NCI-H187 treated with DMSO at 0.1 percent for 48 hours (cell line): ENCODE data around the gene EXOC4.

Experiments
- DNase-seq: peaks from one replicate; lab custom pipeline; 2025; lab: John Stamatoyannopoulos, UW

The EXOC4 gene

DNA sequence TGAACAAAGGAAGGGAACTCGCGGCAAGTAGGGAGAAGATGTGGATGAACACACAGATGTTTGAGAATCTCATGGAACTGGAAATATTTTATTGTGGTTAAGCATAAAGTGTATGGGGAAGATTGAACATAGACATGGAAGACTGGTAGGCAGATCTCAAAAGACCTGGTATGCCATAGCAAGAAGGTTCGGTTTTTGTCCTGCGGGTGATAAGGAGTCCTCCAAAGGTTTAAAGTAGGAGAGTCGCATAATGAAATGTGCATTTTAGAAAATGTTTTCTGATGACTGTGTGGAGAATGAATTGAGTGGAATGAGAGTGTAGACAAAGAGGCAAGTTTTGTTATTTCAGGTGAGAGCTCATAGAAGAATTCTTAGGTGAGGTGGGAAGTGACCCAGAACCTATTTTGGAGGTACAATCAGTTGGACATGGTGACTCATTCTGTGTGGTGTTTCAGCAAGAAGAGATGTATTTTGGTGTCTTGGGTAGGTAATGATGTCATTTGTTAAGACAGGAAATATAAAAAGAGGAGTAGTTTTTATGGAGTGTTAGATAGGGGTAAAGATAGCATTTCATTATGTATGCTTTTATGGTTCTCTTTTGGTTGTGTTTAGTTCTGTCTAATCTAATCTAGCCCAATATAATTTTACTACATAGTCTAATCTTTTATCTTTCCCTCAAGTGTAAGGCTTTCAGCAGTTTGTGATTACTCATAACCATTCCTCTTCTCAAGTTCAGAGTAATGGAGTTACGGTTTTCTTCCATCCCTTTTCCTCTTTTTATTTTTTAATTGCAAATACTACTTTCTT lies 239.2 kb downstream of the EXOC4 start:
- no peak for DNase-seq

DNA sequence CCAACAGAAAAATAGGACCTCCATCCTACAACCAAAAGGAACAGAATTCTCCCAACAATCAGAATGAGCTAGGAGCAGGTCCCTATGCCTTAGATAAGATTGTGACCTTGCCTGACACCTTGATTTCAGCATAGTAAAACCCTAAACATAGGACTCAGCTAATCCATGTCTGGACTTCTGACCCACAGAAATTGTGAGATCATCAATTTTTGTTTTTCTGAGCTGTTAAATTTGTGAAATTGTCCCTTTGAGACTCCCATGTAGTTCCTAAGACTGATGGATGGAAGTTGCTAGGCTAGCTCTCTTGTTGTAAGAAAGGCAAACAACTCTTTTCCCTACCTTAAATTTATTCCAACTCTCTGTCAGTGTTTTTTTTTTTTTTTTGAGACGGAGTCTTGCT lies 244.2 kb downstream of the EXOC4 start:
- DNase-seq: no peak

DNA sequence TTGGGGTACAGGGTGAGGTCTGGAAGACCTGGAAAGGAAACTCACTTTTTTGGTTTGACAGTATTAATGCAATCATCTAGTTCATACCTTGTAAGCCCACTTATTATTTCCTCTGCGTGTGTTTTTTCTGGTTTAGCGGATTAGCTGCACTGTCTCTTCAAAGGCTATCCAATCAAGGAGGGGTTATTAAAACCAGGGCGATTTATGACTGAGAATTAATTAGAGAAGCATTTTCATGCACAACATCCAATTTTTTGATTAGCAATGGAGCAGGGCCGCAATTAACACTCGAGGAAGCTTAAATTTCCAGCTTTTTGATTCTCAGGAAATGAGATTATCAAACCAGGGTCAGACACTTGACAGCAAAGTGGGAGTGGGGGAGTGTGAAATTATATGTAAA lies 248.9 kb downstream of the EXOC4 start:
- DNase-seq: no peak

DNA sequence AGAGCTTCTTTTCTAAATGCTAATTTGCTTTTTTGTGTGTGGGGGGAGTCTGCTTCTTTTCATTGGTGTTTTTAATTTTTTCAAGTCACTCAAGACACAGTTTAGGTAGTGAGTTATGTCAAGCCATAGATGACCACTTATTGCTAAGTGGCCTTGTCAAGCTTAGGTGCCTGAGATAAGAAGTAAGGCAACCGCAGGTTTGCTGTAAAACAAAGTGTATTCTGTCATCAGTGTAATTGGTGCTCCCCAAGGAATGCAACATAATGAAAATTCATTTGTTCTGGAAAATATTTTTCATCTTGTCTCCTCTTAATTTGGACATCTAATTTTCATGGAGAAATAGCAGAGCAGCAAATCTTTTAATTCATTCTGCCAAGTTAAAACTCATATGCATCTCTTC lies 249.6 kb downstream of the EXOC4 start:
- DNase-seq: no peak

DNA sequence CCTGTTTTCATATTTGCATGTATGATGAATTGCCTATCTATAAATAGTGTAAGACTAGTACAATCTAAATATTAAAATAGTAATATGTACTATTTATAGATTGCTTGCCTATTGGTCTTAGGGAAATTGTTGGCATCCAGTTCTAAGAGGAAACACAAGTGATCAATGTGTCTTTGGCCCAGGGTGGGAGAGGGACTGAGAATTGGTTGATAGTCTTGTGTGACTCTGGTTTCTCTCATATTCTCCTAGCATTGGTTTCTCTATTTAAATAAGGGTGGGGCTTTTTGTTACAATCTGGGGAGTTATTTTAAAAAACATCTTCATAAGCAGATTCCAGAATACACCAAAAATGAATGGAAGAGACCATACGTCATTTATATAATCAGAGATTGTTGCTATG lies 250.1 kb downstream of the EXOC4 start:
- DNase-seq: no peak

DNA sequence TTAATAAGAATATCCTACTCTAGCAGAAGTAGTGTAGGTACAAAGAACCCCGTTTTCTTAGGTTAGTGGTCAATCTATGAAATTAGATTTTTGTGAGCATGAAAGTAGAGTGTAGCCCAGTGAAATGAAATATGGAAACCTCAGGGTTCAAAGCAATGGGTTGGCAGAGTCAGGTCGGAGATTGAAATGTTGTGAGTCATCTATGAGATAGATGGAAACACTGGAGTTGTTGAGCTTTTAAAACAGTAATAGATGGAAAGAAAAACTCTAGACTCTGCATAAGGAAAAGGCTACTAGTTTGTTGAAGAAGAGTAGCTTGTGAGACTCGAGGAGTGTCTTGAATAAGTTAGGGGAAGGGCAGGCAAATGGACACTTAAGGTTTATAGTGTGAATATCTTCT lies 251.9 kb downstream of the EXOC4 start:
- no peak for DNase-seq

DNA sequence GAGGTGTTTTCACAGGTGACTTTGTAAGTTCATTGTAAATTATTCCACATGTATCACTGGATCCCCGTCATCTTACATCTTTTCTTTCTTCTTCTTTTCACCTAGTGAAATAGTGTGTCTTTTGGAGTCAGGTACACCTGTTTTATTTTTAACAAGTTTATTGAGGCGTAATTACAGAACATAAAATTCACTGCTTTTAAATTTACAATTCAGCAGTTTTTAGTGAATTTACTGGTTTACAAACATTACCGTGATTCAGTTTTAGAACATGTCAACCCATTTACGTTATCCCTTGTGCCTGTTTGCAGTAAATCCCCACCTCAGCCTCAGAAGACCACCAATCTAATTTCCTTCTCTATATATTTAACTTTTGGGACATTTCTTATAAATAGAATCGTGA lies 256.9 kb downstream of the EXOC4 start:
- DNase-seq: no peak

DNA sequence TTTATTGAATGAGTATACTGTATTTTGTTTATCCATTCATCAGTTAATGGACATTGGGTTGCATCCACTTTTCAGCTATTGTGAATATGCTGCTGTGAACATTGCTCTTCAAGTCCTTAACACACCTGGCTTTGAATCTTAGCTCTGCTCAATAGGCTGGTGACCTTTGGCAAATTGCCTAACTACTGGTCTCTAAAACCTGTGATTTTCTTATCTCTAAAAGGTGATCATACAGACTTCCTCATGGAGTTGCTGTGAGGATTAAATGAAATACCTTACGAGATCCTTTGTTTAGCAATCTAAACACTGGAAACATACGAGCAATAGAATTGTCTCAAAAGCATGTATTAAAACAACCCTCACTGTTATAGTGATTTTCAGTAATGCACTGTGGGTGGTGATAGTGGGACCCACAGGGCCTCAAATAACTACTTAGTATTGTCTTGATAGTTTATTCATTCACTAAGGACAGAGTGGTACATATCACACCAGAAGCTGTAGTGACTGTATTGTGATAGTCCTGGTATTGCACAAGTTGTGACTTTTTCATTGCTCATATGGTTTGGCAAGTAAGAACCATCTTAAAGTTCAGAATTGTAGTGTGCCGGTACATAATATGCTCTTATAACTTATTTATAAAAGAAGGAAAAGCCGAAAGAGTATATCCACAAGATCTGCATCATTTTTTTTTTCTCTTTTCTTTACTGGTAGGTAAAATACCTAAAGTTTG lies 257.6 kb downstream of the EXOC4 start:
- DNase-seq: no peak

DNA sequence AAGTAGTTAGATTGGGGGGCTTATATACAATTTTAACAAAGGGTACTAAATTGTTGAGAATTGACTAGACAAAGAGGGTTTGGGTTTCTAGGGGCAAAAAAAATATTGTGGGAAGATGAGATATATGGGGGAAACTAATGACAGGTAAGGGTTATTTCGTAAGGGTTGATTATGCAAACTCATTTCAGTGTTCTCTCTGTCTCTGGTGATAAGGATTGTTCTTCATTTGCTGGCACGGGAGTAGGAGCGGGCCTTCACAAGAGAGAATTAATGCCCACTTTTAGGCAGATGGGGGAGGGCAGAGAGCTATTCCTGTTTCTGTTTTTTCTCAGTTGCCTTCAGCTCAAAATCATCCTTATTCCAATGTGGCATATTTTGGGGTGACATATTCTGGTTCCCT lies 258.4 kb downstream of the EXOC4 start:
- DNase-seq: no peak

DNA sequence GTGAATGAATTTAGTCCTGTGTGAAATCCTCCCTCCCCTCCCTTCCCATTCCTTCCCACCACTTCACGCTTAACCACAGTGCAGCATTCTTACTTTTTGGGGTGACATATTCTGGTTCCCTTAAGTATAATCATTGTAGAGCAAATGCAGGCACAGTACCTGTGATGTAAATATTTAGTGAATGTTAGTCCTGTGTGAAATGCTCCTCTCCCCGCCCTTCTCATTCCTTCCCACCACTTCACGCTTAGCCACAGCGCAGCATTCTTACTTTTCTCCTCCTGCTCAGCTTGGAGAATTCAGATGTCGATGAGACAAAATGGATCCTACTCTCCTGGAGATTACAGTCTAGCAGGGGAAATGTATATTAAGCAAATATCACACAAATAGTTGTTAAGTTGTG lies 258.8 kb downstream of the EXOC4 start:
- DNase-seq: no peak

DNA sequence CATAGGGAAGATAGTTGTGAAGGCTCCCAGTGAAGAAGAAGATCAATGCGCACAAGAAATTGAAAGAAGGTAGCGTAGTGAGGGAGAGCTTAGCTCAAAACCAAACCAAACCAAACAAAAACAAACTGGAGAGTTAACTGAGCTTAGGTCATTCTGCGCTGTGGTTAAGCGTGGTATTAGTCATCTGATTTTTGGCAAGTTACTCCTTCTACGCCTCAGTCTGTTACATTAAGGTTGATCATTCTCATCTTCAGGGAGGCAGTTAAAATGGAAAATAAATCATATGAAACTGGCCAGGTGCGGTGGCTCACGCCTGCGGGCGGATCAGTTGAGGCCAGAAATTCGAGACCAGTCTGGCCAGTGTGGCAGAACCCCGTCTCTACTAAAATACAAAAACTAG lies 259.7 kb downstream of the EXOC4 start:
- DNase-seq: no peak

DNA sequence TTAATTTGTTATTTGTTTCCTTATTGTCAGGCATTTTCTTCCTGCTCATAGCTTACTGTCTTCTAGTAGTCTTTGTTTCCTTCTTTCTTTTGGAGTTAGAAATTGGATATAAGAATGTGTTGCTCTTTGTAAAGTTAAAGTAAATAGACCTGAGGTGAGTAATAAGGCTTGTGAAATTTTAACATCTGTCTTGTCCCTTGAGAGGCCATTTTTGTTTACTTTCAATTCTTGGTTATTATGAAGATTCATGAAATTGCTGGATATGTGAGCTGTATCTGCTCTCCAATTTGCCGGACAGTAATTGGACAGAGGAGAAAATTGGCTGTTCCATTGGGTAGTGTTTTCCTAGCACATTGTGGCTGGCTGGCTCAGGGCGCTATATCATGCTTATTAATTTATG lies 260.7 kb downstream of the EXOC4 start:
- no peak for DNase-seq

DNA sequence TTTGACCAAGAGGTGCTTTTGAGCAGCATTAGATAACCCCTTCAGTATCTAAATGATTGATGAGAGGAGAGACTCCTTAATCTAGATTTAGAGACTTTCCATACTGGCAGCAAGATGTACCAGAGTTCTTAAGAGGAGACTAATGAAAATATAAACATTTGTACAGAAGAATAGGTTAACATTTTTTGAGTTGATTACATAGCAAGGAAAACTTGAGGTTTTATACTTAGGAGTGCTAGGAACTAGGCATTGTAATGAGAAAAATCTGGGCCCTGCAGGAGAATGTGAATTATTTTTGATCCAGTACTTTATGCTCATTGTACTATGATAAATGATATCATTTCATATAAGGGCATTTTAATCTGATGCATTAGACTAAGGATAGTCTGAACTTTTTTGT lies 261.7 kb downstream of the EXOC4 start:
- no peak for DNase-seq

DNA sequence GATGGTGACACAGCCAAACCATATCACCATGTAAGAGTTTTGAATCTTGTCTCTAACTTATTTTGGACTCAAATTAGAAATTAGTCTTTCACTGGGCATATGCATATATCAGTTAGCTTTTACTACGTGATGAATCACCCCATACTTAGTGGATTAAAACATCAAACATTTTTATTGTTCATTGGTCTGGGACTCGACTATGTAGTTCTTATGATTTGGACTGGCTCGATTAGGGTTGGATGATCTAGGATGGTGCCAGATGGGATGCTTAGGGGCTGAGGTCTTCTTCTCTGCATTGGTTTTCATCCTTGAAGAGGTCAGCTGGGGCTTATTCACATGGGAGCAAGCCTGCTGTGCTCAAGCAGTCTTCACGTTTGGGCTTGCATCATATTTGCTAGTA lies 264.9 kb downstream of the EXOC4 start:
- no peak for DNase-seq

DNA sequence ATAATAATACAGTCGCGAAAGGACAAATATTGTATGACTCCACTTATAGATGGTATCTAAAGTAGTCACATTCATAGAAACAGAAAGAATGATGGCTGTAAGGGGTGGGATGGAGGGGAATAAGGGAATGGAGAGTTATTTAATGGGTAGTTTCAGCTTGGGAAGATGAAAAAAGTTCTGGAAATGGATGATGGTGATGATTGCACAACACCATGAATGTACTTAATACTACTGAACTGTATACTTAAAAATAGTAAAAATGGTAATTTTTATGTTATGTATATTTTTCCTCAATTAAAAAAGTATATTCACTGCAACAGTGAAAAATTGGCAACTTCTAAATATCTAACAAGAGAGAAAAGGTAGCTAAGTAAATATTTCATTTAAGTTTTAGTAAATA lies 265.8 kb downstream of the EXOC4 start:
- DNase-seq: no peak

DNA sequence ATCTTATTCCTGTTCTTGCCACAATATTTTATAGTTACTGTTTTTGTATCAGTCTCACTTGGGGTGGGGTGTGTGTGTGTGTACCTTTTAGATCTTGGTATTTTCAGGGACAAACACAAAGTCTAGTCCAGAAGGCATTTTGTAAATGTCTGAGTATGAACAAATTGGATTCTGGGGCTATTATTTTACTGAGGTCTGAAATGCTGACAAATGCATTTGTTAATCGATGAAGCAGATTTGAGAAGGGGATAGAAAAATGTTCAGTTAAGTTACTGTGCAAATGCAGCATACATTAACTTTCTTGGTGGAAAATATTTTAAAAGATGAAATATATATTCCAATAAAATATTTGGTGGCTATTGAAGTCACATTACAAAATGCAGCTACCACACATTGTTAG lies 267.4 kb downstream of the EXOC4 start:
- no peak for DNase-seq

DNA sequence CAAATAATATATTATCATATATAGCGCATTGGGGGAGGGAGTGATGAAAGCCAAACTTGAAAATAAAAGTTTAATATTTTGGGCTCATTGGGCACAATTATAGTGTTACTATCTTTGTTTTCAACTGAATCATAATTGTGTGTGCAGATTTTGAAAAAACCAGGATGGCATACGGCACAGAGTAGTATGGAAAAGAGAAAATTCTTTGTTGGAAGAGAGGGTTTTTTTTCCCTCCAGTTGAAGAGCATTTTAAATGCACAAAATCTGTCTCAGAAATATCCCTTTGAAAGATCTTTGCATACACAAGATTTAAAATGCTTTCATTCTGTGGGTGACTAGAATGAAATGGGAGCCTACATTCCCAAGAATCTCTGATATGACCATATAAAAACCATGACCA lies 269.6 kb downstream of the EXOC4 start:
- no peak for DNase-seq

DNA sequence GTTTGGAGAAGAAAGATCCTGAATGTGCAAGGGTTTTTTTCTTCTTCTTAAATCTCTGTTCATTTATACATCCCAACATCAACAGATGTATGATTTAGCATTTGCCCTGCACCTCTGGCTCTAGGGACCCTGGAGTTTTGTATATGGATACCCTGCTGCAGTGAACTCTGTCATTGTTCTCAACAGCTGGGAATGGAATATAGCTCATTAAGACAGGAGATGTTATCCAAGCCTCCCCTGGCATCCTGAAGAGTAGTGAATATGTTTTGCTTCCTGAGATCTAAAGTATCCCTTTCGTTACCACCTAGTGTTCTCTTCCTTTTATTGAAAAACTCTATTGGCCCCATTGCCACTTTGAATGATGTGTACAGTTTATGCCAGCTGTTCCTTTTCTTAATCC lies 275.9 kb downstream of the EXOC4 start:
- peak; percentile 18 for DNase-seq

DNA sequence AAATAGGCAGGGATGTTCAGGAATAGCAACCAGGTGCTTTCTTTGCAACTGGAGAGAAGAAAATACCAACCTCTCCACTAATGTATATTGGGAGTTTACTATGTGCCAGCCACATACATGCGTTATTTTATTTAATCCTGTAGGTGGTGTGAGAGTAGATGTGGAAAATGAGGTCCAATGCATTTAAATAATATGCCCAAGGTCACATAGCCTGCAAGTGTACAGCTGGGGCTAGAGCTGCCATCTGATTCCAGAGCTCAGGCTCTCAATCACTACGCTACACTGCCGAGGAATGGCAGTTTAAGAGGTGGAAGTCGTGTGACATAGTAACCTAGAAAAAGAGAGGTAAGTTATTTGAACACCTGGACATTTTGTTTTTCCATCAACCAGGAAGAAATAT lies 277.0 kb downstream of the EXOC4 start:
- peak; percentile 87 for DNase-seq

DNA sequence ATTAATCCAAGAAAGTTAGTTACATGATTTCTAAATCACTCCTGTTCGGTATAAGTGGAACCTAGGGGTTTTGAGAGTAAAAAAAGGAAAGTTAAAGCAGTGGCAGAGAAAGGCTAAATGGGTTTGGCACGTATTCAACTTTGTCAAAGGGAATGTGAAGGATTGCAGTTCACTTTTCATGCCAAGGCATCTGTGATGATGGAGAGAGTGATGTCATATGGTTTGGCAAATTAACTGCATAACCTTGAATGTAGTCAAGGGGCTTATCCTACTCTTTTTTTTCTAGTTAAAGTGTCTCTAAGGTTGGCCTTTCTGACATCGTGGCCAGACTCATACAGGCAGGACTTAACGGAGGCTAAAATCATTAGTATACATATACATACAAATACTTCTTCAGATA lies 277.8 kb downstream of the EXOC4 start:
- DNase-seq: no peak

DNA sequence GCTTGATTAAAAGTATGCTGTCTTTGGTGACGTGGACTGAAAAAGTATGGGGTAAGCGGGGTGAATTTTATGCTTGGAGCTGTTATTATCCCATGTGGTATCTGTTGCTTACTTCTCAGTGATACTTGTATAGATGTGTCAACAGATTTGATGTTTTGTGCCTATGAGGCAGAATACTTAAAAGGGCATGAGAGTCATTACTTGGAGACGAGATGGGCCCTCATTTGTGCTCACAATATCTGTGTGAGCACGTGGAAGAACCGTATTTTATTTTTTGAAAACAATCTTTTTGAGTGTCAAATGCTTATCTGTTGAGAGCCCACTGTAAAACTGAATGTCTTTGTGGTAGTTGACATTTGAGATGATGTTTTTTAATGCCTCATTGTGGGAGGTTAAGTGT lies 281.9 kb downstream of the EXOC4 start:
- peak; percentile 82 for DNase-seq

DNA sequence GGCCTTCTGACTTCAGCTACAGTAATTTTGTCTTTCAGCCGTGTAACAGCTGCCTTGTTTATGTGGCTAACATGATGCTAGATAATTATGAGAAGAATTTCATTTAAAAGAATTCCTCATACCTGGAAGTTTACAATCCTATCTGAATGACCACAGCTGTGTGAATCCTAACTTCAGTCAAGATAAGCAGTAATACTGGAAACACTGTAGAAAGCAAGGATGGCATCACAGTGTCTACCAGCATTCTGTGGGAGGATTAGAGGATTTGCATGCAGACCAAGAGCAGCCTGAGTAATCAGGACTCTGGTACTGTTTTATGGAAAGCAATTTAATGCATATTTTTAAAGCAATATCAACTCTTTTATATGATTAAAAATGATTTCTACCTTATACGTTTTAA lies 282.4 kb downstream of the EXOC4 start:
- no peak for DNase-seq

DNA sequence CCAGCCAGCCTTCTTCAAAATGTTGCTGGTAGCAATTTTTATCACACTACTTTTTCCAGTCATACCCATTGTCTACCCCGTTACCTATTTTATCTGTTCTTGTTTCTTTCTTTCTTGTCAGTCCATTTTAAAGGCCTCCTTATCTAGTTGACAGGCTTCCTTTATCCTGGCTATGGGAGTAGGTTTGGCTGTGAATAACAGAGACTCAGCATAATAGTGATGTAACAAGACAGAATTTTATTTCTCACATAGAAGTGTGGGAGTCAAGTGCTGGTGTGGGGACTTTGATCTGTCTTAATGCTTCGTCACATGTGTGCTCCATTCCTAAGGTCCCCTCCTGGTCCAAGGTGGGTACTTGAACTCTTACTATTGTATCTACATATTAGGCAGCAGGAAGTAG lies 283.6 kb downstream of the EXOC4 start:
- DNase-seq: no peak

DNA sequence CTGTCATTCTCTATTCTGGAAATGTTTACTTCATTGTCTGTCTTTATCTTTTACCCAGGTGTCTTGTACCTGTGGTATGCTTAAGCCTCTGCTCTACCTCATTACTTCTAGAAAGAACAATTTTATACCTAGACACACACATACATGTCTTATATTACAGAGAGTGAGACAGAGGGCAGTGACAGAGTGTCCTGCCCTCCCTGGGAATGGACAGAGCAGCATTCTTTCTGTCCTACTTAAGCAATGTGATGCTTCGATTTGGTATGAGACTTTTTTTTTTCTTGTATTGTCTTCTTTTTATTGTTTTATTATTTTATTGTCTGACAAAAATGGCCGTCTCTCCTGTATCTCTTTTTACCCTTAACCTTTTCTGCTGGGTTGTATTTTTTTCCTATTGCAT lies 286.1 kb downstream of the EXOC4 start:
- DNase-seq: no peak
